K562 (cell line): Measurements from ENCODE around the gene LPAR3. TPM values are rescaled to one million over a fixed set of nuclear protein-coding genes. Genes with fewer than 3 reads are reported as not detected.

ENCODE experiments used
- ATF7 ChIP-seq: fragments of 450-650 bp; IDR thresholded peaks from 2 replicates; pipeline ENCODE4 v1.7.1; 2014; ENCODE audit warnings: mild to moderate bottlenecking, moderate library complexity
- BCOR ChIP-seq: fragments of 450-650 bp; IDR thresholded peaks from 2 replicates; pipeline ENCODE4 v1.6.1; 2016
- CBFA2T3 ChIP-seq: fragments of 450-650 bp; IDR thresholded peaks from 2 replicates; pipeline ENCODE4 v1.6.1; 2017
- CEBPB ChIP-seq: fragments of 450-650 bp; IDR thresholded peaks from 2 replicates; pipeline ENCODE4 v1.6.1; 2016; ENCODE audit warnings: missing genetic modification characterization, missing compliant biosample characterization
- DEAF1 ChIP-seq: fragments of 450-650 bp; formaldehyde crosslinking; IDR thresholded peaks from 2 replicates; pipeline ENCODE4 v1.4.0; 2020; ENCODE audit warnings: mild to moderate bottlenecking, moderate library complexity
- ETS2 ChIP-seq: IDR thresholded peaks from 2 replicates; pipeline ENCODE4 v1.6.1; 2016; ENCODE audit warnings: borderline replicate concordance, missing genetic modification characterization, mild to moderate bottlenecking, moderate library complexity, missing compliant biosample characterization; ENCODE audit not compliant: poor library complexity, severe bottlenecking
- HIVEP1 ChIP-seq: fragments of 250-450 bp; sonication (Bioruptor Pico); IDR thresholded peaks from 2 replicates; pipeline ENCODE4 v1.4.0; 2020; ENCODE audit warnings: mild to moderate bottlenecking
- KAT7 ChIP-seq: sonication (generic); formaldehyde crosslinking; IDR thresholded peaks from 2 replicates; pipeline ENCODE4 v1.8.0; 2022; ENCODE audit warnings: missing genetic modification reagents, mild to moderate bottlenecking, borderline replicate concordance
- KLF10 ChIP-seq: fragments of 250-450 bp; sonication (Bioruptor Pico); IDR thresholded peaks from 2 replicates; pipeline ENCODE4 v1.6.1; 2021; ENCODE audit warnings: matching md5 sums
- NCOA6 ChIP-seq: fragments of 450-650 bp; IDR thresholded peaks from 2 replicates; pipeline ENCODE4 v1.6.1; 2017; ENCODE audit warnings: mild to moderate bottlenecking
- NFYB ChIP-seq: IDR thresholded peaks from 2 replicates; pipeline ENCODE4 v1.6.1; 2011; ENCODE audit warnings: mild to moderate bottlenecking, moderate library complexity; ENCODE audit not compliant: insufficient read length; ENCODE audit errors: extremely low read depth
- PURB ChIP-seq: sonication (generic); formaldehyde crosslinking; IDR thresholded peaks from 2 replicates; pipeline ENCODE4 v1.9.0; 2021; ENCODE audit warnings: low read depth, mild to moderate bottlenecking, missing genetic modification reagents
- RBBP5 ChIP-seq: fragments of 200-600 bp; sonication (generic); IDR thresholded peaks from 2 replicates; pipeline ENCODE4 v1.6.1; 2012; ENCODE audit warnings: borderline replicate concordance, mild to moderate bottlenecking, low read length, control low read depth, inconsistent platforms; ENCODE audit not compliant: insufficient read depth, poor library complexity, severe bottlenecking
- ZNF263 ChIP-seq: sonication (generic); formaldehyde crosslinking; IDR thresholded peaks from 2 replicates; pipeline ENCODE4 v1.8.0; 2022; ENCODE audit warnings: mild to moderate bottlenecking, missing genetic modification reagents, borderline replicate concordance
- ZNF318 ChIP-seq, 2 experiments: fragments of 450-650 bp; IDR thresholded peaks; 2 replicates each; pipeline ENCODE4 v1.6.1; 2016; ENCODE audit warnings: mild to moderate bottlenecking in 2 of 2, borderline replicate concordance in 1 of 2, low read depth in 1 of 2, moderate library complexity in 1 of 2
- polyA plus RNA-seq, 8 experiments: library from polyadenylated mRNA; depleted of rRNA in 4 of 8; stranded (reverse) in 5 of 8; unstranded in 3 of 8; fragments of >200 nt; fragmentation: Nextera tagmentation in 2 of 8; fragmentation: Illumina TruSeq in 1 of 8; extraction: Ambion mirVana in 2 of 8; extraction: Trizol in 1 of 8; gene quantifications; 2 replicates each; pipeline versions ENCODE4 v1.2.1 to v1.2.3, GENCODE V29; 2011 to 2014; ENCODE audit warnings: inconsistent platforms in 1 of 8, missing spikeins in 1 of 8
- total RNA-seq, 7 experiments: library from RNA; depleted of rRNA in 6 of 7; stranded (reverse); fragments of >200 nt in 6 of 7; fragmentation: Illumina TruSeq in 2 of 7; extraction: Trizol in 2 of 7; gene quantifications; 2 replicates each; pipeline versions ENCODE4 v1.2.1 to v1.2.3, GENCODE V29; 2011 to 2021; ENCODE audit warnings: low replicate concordance in 1 of 7
- TF ChIP-seq, protein P1 (sequence below): fragments of 450-650 bp; IDR thresholded peaks from 2 replicates; pipeline ENCODE4 v1.6.1; 2017; ENCODE audit warnings: mild to moderate bottlenecking, moderate library complexity

Gene LPAR3
- total and polyA plus RNA-seq, 9 of the 15 experiments (the other 6 are each of a cell fraction or from before 2014, with no cell fraction given), result 0.11 TPM; not detected in 8

DNA sequence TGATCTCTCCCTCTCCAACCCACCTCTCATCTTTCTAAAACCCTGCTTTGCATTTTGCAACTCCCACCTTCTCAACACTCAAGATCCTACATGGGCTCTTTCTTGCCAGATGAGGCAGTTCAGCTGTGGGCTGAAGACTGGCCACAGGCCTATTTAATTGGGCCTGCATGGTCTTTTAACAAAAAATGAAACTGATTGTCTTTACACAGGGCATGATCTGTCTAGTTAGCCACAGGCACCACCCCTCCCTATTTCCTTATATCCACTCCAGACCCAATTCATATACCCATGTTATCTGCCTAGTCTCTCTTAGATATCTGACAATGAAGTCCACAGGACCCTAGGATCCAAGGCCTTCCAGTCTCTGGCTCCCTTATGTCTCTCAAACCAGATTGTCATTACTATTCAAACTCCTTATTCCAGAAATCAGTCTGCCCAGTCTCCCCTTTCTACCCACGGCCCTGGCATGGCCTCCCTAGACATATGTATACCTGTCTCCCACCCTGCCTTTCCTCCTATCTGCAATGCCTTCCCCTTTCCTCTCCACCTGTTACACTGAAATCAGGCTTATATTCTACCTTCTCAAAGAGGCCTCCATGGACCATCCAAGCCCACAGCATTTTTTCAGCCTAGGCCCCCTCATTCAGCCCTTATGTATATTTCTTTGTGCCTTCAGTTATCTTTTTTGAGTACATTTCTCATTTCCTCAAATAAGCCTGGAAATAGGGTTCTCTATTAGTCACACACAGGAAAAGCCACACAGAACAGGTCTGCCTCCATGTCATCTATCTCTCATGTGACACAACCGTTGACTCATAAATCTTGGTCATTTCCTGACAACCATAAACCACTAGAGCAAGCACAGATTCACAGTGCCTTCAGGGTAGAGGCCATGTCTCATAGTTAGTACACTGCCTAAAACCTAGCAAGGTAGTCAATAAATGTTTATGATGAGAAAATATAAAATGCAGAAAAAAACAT is 39.0 kb downstream of the LPAR3 start (continued):
- TF ChIP-seq ZNF318 (IDR thresholded peaks at IDR 0.05; ENCODE audit: borderline replicate concordance in 1 of 2, low read depth in 1 of 2) (no peak), DEAF1 (CRISPR knock-in tag) (no peak), KAT7 (no peak), NFYB (no peak), PURB (no peak), RBBP5 (no peak), CEBPB (tag) (no peak), ZNF263 (CRISPR knock-in tag) (no peak), ATF7 (no peak), CBFA2T3 (peak; percentile 11; the same call in 1 of the 2 replicates), HIVEP1 (CRISPR knock-in tag) (no peak), ETS2 (tag) (no peak), NCOA6 (no peak), BCOR (no peak), KLF10 (CRISPR knock-in tag) (no peak)
- TF ChIP-seq, protein P1, sequence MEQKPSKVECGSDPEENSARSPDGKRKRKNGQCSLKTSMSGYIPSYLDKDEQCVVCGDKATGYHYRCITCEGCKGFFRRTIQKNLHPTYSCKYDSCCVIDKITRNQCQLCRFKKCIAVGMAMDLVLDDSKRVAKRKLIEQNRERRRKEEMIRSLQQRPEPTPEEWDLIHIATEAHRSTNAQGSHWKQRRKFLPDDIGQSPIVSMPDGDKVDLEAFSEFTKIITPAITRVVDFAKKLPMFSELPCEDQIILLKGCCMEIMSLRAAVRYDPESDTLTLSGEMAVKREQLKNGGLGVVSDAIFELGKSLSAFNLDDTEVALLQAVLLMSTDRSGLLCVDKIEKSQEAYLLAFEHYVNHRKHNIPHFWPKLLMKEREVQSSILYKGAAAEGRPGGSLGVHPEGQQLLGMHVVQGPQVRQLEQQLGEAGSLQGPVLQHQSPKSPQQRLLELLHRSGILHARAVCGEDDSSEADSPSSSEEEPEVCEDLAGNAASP, result no peak
